HEK293T (cell line): ENCODE measurements around the gene HOXC5.

Experiments used
- CTCF ChIA-PET: fragments of 350-600 bp; formaldehyde crosslinking; extraction: SDS; loops from one replicate; lab custom pipeline; 2021; ENCODE audit warnings: antibody characterized with exemption, inconsistent platforms; lab: Yijun Ruan, JAX
- POLR2A ChIA-PET: fragments of 350-600 bp; formaldehyde crosslinking; extraction: SDS; loops from one replicate; lab custom pipeline; 2020; ENCODE audit warnings: antibody characterized with exemption, inconsistent platforms; lab: Yijun Ruan, JAX
- DNase-seq: peaks from one replicate; pipeline ENCODE4 v3.0.0; 2012; ENCODE audit warnings: mixed read lengths; ENCODE audit errors: extremely low spot score
- ARNT ChIP-seq: fragments of 450-650 bp; IDR thresholded peaks from 2 replicates; pipeline ENCODE4 v1.6.1; 2017; ENCODE audit warnings: mild to moderate bottlenecking
- BHLHE40 ChIP-seq: fragments of 450-650 bp; IDR thresholded peaks from 2 replicates; pipeline ENCODE4 v1.6.1; 2016; ENCODE audit warnings: mild to moderate bottlenecking, moderate library complexity, borderline replicate concordance
- CTBP1 ChIP-seq: fragments of 450-650 bp; IDR thresholded peaks from 2 replicates; pipeline ENCODE4 v1.6.1; 2016; ENCODE audit warnings: borderline replicate concordance
- ELF4 ChIP-seq: fragments of 450-650 bp; IDR thresholded peaks from 2 replicates; pipeline ENCODE4 v1.6.1; 2017; ENCODE audit warnings: antibody characterized with exemption
- FOXA1 ChIP-seq: fragments of 450-650 bp; IDR thresholded peaks from 2 replicates; pipeline ENCODE4 v1.6.1; 2016; ENCODE audit warnings: mild to moderate bottlenecking
- FOXK2 ChIP-seq: fragments of 450-650 bp; IDR thresholded peaks from 2 replicates; pipeline ENCODE4 v1.6.1; 2016; ENCODE audit warnings: mild to moderate bottlenecking
- FOXM1 ChIP-seq: fragments of 450-650 bp; IDR thresholded peaks from 2 replicates; pipeline ENCODE4 v1.6.1; 2017; ENCODE audit warnings: mild to moderate bottlenecking, borderline replicate concordance
- HDGF ChIP-seq: fragments of 450-650 bp; IDR thresholded peaks from 2 replicates; pipeline ENCODE4 v1.6.1; 2017; ENCODE audit warnings: antibody characterized with exemption, borderline replicate concordance
- L3MBTL2 ChIP-seq: fragments of 450-650 bp; conservative IDR thresholded peaks from 2 replicates; pipeline ENCODE4 v1.6.1; 2016; ENCODE audit warnings: mild to moderate bottlenecking
- LEF1 ChIP-seq: fragments of 450-650 bp; IDR thresholded peaks from 2 replicates; pipeline ENCODE4 v1.6.1; 2017; ENCODE audit warnings: mild to moderate bottlenecking, borderline replicate concordance
- NFRKB ChIP-seq: fragments of 450-650 bp; IDR thresholded peaks from 2 replicates; pipeline ENCODE4 v1.6.1; 2016; ENCODE audit warnings: mild to moderate bottlenecking, moderate library complexity
- PKNOX1 ChIP-seq: fragments of 450-650 bp; IDR thresholded peaks from 2 replicates; pipeline ENCODE4 v1.6.1; 2016
- SP1 ChIP-seq: fragments of 450-650 bp; IDR thresholded peaks from 2 replicates; pipeline ENCODE4 v1.6.1; 2017
- SUZ12 ChIP-seq: fragments of 450-650 bp; IDR thresholded peaks from 2 replicates; pipeline ENCODE4 v1.6.1; 2016; ENCODE audit warnings: mild to moderate bottlenecking
- TARDBP ChIP-seq: fragments of 450-650 bp; IDR thresholded peaks from 2 replicates; pipeline ENCODE4 v1.6.1; 2016
- ZNF384 ChIP-seq: fragments of 450-650 bp; IDR thresholded peaks from 2 replicates; pipeline ENCODE4 v1.6.1; 2016

Gene HOXC5

DNA sequence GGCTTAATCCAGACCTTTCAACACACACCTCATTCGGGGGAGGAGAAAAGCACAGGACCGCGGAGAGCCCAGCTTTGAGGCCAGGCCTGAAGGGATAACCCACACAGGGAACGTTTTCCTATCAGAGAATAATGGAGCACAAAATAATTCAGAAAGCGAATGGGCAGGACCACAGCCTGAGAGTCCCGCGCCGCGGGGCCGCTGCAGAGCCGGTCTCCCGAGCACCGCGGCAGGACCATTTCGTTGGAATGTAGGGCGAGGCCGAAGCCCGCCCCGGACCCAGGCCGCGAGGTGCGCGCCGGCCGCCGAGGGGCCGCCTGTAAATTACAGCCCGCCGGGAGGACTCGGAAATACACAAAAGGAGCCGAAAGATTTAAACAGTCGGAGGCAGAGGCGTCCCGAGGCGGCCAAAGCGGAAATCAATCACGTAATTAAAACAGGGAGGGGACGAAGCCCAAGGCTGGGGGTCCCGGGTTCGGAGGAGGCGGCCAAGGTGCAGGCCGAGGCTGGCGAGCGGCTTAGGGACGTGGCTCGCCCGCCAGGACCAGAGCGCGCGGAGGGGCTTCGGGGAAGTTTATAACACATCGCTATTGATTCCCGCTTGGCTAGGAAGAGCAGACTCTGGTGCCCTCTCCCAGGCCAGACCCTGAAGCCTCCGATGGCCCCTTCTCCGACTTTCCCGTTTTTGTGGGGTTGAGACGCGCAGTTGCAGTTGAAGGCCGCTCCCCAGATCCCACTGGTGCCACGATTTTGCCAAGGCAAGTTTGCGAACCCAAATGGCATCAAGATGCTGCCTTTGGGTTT is 14.5 kb downstream of the HOXC5 start:
- CTCF ChIA-PET: no interaction called here
- no peak for DNase-seq
- TF ChIP-seq ARNT: no peak
- no peak for TF ChIP-seq SUZ12
- TF ChIP-seq CTBP1: no peak
- TF ChIP-seq PKNOX1: no peak
- no peak for TF ChIP-seq L3MBTL2
- TF ChIP-seq FOXA1: no peak
- TF ChIP-seq FOXM1: no peak
- no peak for TF ChIP-seq ELF4
- TF ChIP-seq FOXK2: no peak
- no peak for TF ChIP-seq ZNF384
- TF ChIP-seq TARDBP: no peak
- TF ChIP-seq LEF1: no peak
- TF ChIP-seq BHLHE40: no peak
- no peak for TF ChIP-seq HDGF
- no peak for TF ChIP-seq SP1
- no peak for TF ChIP-seq NFRKB
- POLR2A ChIA-PET: interaction anchor here (0.6 kb wide), 1 partner anchor 10 kb away, joined by 3 read pairs; no protein-coding TSS in a partner anchor

- DNase-seq: no peak
- ChIA-PET CTCF (no interaction called here), POLR2A (interaction anchor here (0.6 kb wide), 1 partner anchor 10 kb away, joined by 3 read pairs; no protein-coding TSS in a partner anchor)
- TF ChIP-seq BHLHE40: no peak
- no peak for TF ChIP-seq PKNOX1
- no peak for TF ChIP-seq ARNT
- TF ChIP-seq TARDBP: no peak
- no peak for TF ChIP-seq FOXM1
- TF ChIP-seq L3MBTL2: no peak
- no peak for TF ChIP-seq FOXA1
- TF ChIP-seq ELF4: no peak
- TF ChIP-seq LEF1: no peak
- no peak for TF ChIP-seq CTBP1
- TF ChIP-seq NFRKB: no peak
These were observed 15.1 kb downstream of the HOXC5 start for GRCh38 chr12:54047964-54048303.

GRCh38 chr12:54048406-54049093 is 15.7 kb downstream of the HOXC5 start:
- CTCF ChIA-PET: no interaction called here
- POLR2A ChIA-PET: no interaction called here
- TF ChIP-seq FOXM1: no peak
- no peak for TF ChIP-seq FOXA1
- TF ChIP-seq SUZ12: no peak
- TF ChIP-seq ARNT: no peak
- TF ChIP-seq BHLHE40: no peak
- no peak for TF ChIP-seq LEF1
- TF ChIP-seq TARDBP: no peak
- no peak for TF ChIP-seq CTBP1
- TF ChIP-seq ELF4: no peak
- TF ChIP-seq FOXK2: no peak
- TF ChIP-seq ZNF384: no peak
- TF ChIP-seq PKNOX1: no peak
- no peak for TF ChIP-seq SP1
- no peak for TF ChIP-seq HDGF
- no peak for TF ChIP-seq L3MBTL2
- TF ChIP-seq NFRKB: no peak
- no peak for DNase-seq

DNA sequence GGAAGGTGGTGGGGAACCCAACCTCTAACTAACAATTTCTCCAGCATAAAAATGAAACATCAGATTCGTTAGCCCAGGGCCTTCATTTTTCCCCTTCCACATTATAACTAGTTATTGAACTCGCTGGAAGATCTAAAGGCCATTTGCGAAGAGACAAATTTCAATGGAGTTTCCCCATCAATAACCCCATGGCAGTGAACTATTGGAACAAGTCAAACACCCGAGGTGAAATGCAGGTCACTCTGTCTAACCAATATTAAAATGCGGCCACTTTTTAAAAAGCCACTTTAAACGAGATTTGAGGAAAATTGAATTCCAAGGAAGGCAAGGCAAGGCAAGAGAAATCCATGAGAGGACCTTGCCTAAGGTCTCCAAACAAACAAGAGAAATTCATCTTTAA is 16.3 kb downstream of the HOXC5 start:
- no peak for TF ChIP-seq ARNT
- TF ChIP-seq CTBP1: no peak
- TF ChIP-seq NFRKB: no peak
- no peak for TF ChIP-seq FOXA1
- no peak for TF ChIP-seq BHLHE40
- TF ChIP-seq FOXK2: no peak
- no peak for TF ChIP-seq LEF1
- TF ChIP-seq ZNF384: no peak
- no peak for TF ChIP-seq SP1
- TF ChIP-seq TARDBP: no peak
- no peak for TF ChIP-seq PKNOX1
- no peak for TF ChIP-seq ELF4
- no peak for TF ChIP-seq SUZ12
- no peak for TF ChIP-seq HDGF
- no peak for TF ChIP-seq FOXM1
- no peak for TF ChIP-seq L3MBTL2
- no peak for DNase-seq
- ChIA-PET CTCF (no interaction called here), POLR2A (no interaction called here)

DNA sequence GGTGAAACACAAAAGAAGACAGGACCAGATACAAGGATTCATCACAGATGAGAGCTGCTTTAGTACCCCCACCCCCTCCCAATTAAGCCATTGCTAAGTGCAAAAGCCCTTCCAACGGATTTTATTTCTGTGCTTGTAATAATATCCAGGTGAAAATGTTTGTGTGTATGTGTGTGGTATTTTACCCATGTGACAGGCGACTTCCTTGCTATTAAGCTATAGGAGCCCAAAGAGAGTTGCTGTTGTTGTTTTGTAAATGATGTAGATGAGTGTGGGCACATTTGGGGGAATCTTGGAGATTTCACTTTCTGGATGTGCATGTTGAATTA is 17.6 kb downstream of the HOXC5 start:
- CTCF ChIA-PET: interaction anchor here (0.6 to 2.4 kb wide), 6 partner anchors 10 to 457 kb away, joined by 3 to 7 read pairs (median 4); no protein-coding TSS in a partner anchor
- POLR2A ChIA-PET: interaction anchor here (0.6 to 5.6 kb wide), 4 partner anchors 11 to 77 kb away, joined by 3 to 117 read pairs (median 3); partner anchors contain the start of gene HOXC5
- no peak for DNase-seq
- TF ChIP-seq FOXK2 (no peak), ARNT (no peak), FOXM1 (no peak), BHLHE40 (no peak), L3MBTL2 (no peak), PKNOX1 (no peak), TARDBP (no peak), LEF1 (no peak), SP1 (no peak), ELF4 (no peak), ZNF384 (no peak), SUZ12 (no peak), NFRKB (no peak), FOXA1 (no peak), HDGF (no peak)
